Duodenal mucosa (tissue), 2 donors: ENCODE results near the gene FHOD3.

Experiments
- H3K27ac ChIP-seq: one replicate; pipeline ENCODE4 v1.7.0; 2013; ENCODE audit warnings: low read depth, low read length
- H3K27me3 ChIP-seq, 2 donors: one replicate each; pipeline ENCODE4 v1.7.0; 2013; ENCODE audit warnings: low read length in 2 of 2, control low read depth in 1 of 2; ENCODE audit not compliant: insufficient read depth in 2 of 2, control insufficient read depth in 1 of 2
- H3K36me3 ChIP-seq, 2 donors: one replicate each; pipeline ENCODE4 v1.7.0; 2013; ENCODE audit warnings: low read length in 2 of 2, control low read depth in 1 of 2; ENCODE audit not compliant: insufficient read depth in 2 of 2, control insufficient read depth in 1 of 2
- H3K4me1 ChIP-seq, 2 donors: one replicate each; pipeline ENCODE4 v1.7.0; 2013; ENCODE audit warnings: low read length in 2 of 2, control low read depth in 1 of 2; ENCODE audit not compliant: insufficient read depth in 2 of 2, control insufficient read depth in 1 of 2
- H3K4me3 ChIP-seq, 2 donors: one replicate each; pipeline ENCODE4 v1.7.0; 2013; ENCODE audit warnings: low read length in 2 of 2, low read depth in 1 of 2
- H3K9ac ChIP-seq, 2 donors: one replicate each; pipeline ENCODE4 v1.7.0; 2013; ENCODE audit warnings: low read length in 2 of 2, low read depth in 1 of 2
- H3K9me3 ChIP-seq, 2 donors: one replicate each; pipeline ENCODE4 v1.7.0; 2013; ENCODE audit warnings: low read length in 2 of 2, control low read depth in 1 of 2; ENCODE audit not compliant: control insufficient read depth in 1 of 2

FHOD3 gene

GRCh38 chr18:36328916-36329315 is 31.4 kb downstream of the FHOD3 start:
- no peak overlapping the region for H3K4me3 ChIP-seq
- peaks cover 6 to 9% of the 10 kb centered on the region in 2 donors for H3K4me1 ChIP-seq
- H3K27ac ChIP-seq, result no peak overlapping the region
- H3K27me3 ChIP-seq, result peaks cover 0 to 3% of the 10 kb centered on the region in 2 donors
- no peaks in the 10 kb centered on the region for H3K36me3 ChIP-seq
- no peak overlapping the region for H3K9ac ChIP-seq
- H3K9me3 ChIP-seq, result no peaks in the 10 kb centered on the region

- H3K4me1 ChIP-seq, result peaks cover 6 to 9% of the 10 kb centered on the region in 2 donors
- peaks cover 0 to 3% of the 10 kb centered on the region in 2 donors for H3K27me3 ChIP-seq
- H3K27ac ChIP-seq, result no peak overlapping the region
- H3K9ac ChIP-seq, result no peak overlapping the region
- no peak overlapping the region for H3K4me3 ChIP-seq
- no peaks in the 10 kb centered on the region for H3K9me3 ChIP-seq
- no peaks in the 10 kb centered on the region for H3K36me3 ChIP-seq
Observed at GRCh38 chr18:36329684-36330434, 32.3 kb downstream of the FHOD3 start.

- H3K27ac ChIP-seq, result no peak overlapping the region
Observed at GRCh38 chr18:36330435-36331052, 33.0 kb downstream of the FHOD3 start.

GRCh38 chr18:36331521-36331971 is 34.0 kb downstream of the FHOD3 start:
- Histone ChIP-seq H3K27me3 (no peaks in the 10 kb centered on the region), H3K27ac (no peak overlapping the region), H3K36me3 (no peaks in the 10 kb centered on the region), H3K4me3 (no peak overlapping the region), H3K9ac (no peak overlapping the region), H3K9me3 (no peaks in the 10 kb centered on the region), H3K4me1 (peaks cover 6 to 9% of the 10 kb centered on the region in 2 donors)

More at GRCh38 chr18:36330435-36331052, 33.0 kb downstream of the FHOD3 start:
- Histone ChIP-seq H3K4me1 (peaks cover 6 to 9% of the 10 kb centered on the region in 2 donors), H3K9me3 (no peaks in the 10 kb centered on the region), H3K27me3 (no peaks in the 10 kb centered on the region), H3K4me3 (no peak overlapping the region), H3K9ac (no peak overlapping the region), H3K36me3 (no peaks in the 10 kb centered on the region)

GRCh38 chr18:36333414-36333813 is 35.9 kb downstream of the FHOD3 start:
- Histone ChIP-seq H3K9ac (no peak overlapping the region), H3K4me1 (peaks cover 6 to 9% of the 10 kb centered on the region in 2 donors), H3K27me3 (no peaks in the 10 kb centered on the region), H3K9me3 (no peaks in the 10 kb centered on the region), H3K36me3 (no peaks in the 10 kb centered on the region), H3K27ac (no peak overlapping the region), H3K4me3 (no peak overlapping the region)

GRCh38 chr18:36334798-36335197 is 37.3 kb downstream of the FHOD3 start:
- no peaks in the 10 kb centered on the region for H3K27me3 ChIP-seq
- H3K4me3 ChIP-seq, result no peak overlapping the region
- H3K9ac ChIP-seq, result no peak overlapping the region
- no peaks in the 10 kb centered on the region for H3K36me3 ChIP-seq
- H3K27ac ChIP-seq, result no peak overlapping the region
- H3K4me1 ChIP-seq, result peaks cover 6 to 9% of the 10 kb centered on the region in 2 donors
- H3K9me3 ChIP-seq, result no peaks in the 10 kb centered on the region

- H3K9me3 ChIP-seq, result no peaks in the 10 kb centered on the region
Observed at GRCh38 chr18:36335476-36336279, 38.2 kb downstream of the FHOD3 start.

GRCh38 chr18:36337679-36338402 is 40.3 kb downstream of the FHOD3 start:
- Histone ChIP-seq H3K27me3 (no peaks in the 10 kb centered on the region), H3K27ac (no peak overlapping the region), H3K9me3 (no peaks in the 10 kb centered on the region), H3K9ac (no peak overlapping the region), H3K36me3 (no peaks in the 10 kb centered on the region), H3K4me3 (no peak overlapping the region), H3K4me1 (no peaks in the 10 kb centered on the region)

More at GRCh38 chr18:36335476-36336279, 38.2 kb downstream of the FHOD3 start:
- H3K27me3 ChIP-seq, result no peaks in the 10 kb centered on the region
- H3K4me3 ChIP-seq, result no peak overlapping the region
- H3K9ac ChIP-seq, result no peak overlapping the region
- peaks cover 6 to 9% of the 10 kb centered on the region in 2 donors for H3K4me1 ChIP-seq
- H3K36me3 ChIP-seq, result no peaks in the 10 kb centered on the region
- H3K27ac ChIP-seq, result no peak overlapping the region

GRCh38 chr18:36338403-36338933 is 41.0 kb downstream of the FHOD3 start:
- no peaks in the 10 kb centered on the region for H3K4me1 ChIP-seq
- H3K9ac ChIP-seq, result no peak overlapping the region
- no peak overlapping the region for H3K27ac ChIP-seq
- no peaks in the 10 kb centered on the region for H3K27me3 ChIP-seq
- no peak overlapping the region for H3K4me3 ChIP-seq
- no peaks in the 10 kb centered on the region for H3K9me3 ChIP-seq
- H3K36me3 ChIP-seq, result no peaks in the 10 kb centered on the region
